Measurements from ENCODE around the gene PWWP2B.
A peak's percentile ranks its signal among the peaks of the same experiment; 100 is the strongest.

GRCh38 chr10:132443605-132443982 is 46.6 kb downstream of the PWWP2B start:
- TF ChIP-seq CTCF (IDR thresholded peaks at IDR 0.05; ENCODE audit: low read depth, low read length) (peak; percentile 36), EZH2phosphoT487 (IDR thresholded peaks at IDR 0.05; ENCODE audit: low read depth) (no peak)
